Mesenchymal stem cell (in vitro differentiated cells and primary cell): ENCODE measurements around the gene C2orf80.

Experiments used
- DNase-seq: peaks from one replicate; pipeline ENCODE4 v3.0.0-alpha.2; 2013
- H2AFZ ChIP-seq: one replicate; pipeline ENCODE4 v1.6.1; 2013; ENCODE audit warnings: low read depth, mild to moderate bottlenecking, control low read depth, inconsistent platforms, low read length, moderate library complexity
- H2AK5ac ChIP-seq: 2 replicates; pipeline ENCODE4 v1.6.1; 2013; ENCODE audit warnings: low read length, moderate library complexity, mild to moderate bottlenecking, inconsistent platforms; ENCODE audit not compliant: severe bottlenecking
- H2BK120ac ChIP-seq: one replicate; pipeline ENCODE4 v1.6.1; 2013; ENCODE audit warnings: low read depth, mild to moderate bottlenecking, inconsistent platforms, low read length, moderate library complexity
- H2BK12ac ChIP-seq, 2 experiments: one replicate each; pipeline ENCODE4 v1.6.1; 2013; ENCODE audit warnings: inconsistent platforms in 2 of 2, low read length in 2 of 2, mild to moderate bottlenecking in 2 of 2, moderate library complexity in 2 of 2, control low read depth in 1 of 2
- H2BK15ac ChIP-seq: one replicate; pipeline ENCODE4 v1.6.1; 2013; ENCODE audit warnings: mild to moderate bottlenecking, low read depth, inconsistent platforms; ENCODE audit not compliant: poor library complexity, severe bottlenecking
- H2BK5ac ChIP-seq: 2 replicates; pipeline ENCODE4 v1.6.1; 2013; ENCODE audit warnings: low read depth, mild to moderate bottlenecking, low read length, control low read depth, inconsistent platforms; ENCODE audit not compliant: poor library complexity, severe bottlenecking
- H3K14ac ChIP-seq, 2 experiments: one replicate each; pipeline ENCODE4 v1.6.1; 2013; ENCODE audit warnings: inconsistent platforms in 2 of 2, low read length in 2 of 2, control low read depth in 1 of 2, mild to moderate bottlenecking in 1 of 2, moderate library complexity in 1 of 2
- H3K18ac ChIP-seq, 2 experiments: one replicate each; pipeline ENCODE4 v1.6.1; 2013; ENCODE audit warnings: inconsistent platforms in 2 of 2, low read length in 2 of 2, control low read depth in 1 of 2, low read depth in 1 of 2, mild to moderate bottlenecking in 1 of 2
- H3K23ac ChIP-seq, 2 experiments: one replicate each; pipeline ENCODE4 v1.6.1; 2013; ENCODE audit warnings: inconsistent platforms in 2 of 2, low read length in 2 of 2, mild to moderate bottlenecking in 2 of 2, moderate library complexity in 2 of 2, control low read depth in 1 of 2
- H3K27ac ChIP-seq: 2 replicates; pipeline ENCODE4 v1.5.1; 2013; ENCODE audit warnings: mild to moderate bottlenecking, moderate library complexity, low read length, control low read depth, inconsistent platforms; ENCODE audit not compliant: poor library complexity, severe bottlenecking
- H3K27me3 ChIP-seq, 2 experiments: 2 replicates each; pipeline versions ENCODE4 v1.6.1 to v1.7.0; 2013; ENCODE audit warnings: low read length in 2 of 2, mild to moderate bottlenecking in 2 of 2, moderate library complexity in 2 of 2, control low read depth in 1 of 2, inconsistent platforms in 1 of 2; ENCODE audit not compliant: control insufficient read depth in 1 of 2, insufficient read depth in 1 of 2
- H3K36me3 ChIP-seq, 2 experiments: 2 replicates each; pipeline versions ENCODE4 v1.6.1 to v1.7.0; 2013; ENCODE audit warnings: low read length in 2 of 2, control low read depth in 1 of 2, inconsistent platforms in 1 of 2, low read depth in 1 of 2, mild to moderate bottlenecking in 1 of 2; ENCODE audit not compliant: insufficient read depth in 2 of 2, control insufficient read depth in 1 of 2
- H3K4ac ChIP-seq, 2 experiments: one replicate each; pipeline ENCODE4 v1.6.1; 2013; ENCODE audit warnings: inconsistent platforms in 2 of 2, low read length in 2 of 2, mild to moderate bottlenecking in 2 of 2, moderate library complexity in 2 of 2, control low read depth in 1 of 2, low read depth in 1 of 2
- H3K4me1 ChIP-seq: 2 replicates; pipeline ENCODE4 v1.6.1; 2013; ENCODE audit warnings: low read depth, low read length, control low read depth; ENCODE audit not compliant: control insufficient read depth, insufficient read depth
- H3K4me2 ChIP-seq: 2 replicates; pipeline ENCODE4 v1.6.1; 2013; ENCODE audit warnings: low read length, mild to moderate bottlenecking, inconsistent platforms; ENCODE audit not compliant: poor library complexity, severe bottlenecking
- H3K4me3 ChIP-seq, 2 experiments: 2 replicates each; pipeline versions ENCODE4 v1.5.1 to v1.7.0; 2013; ENCODE audit warnings: low read length in 2 of 2, mild to moderate bottlenecking in 2 of 2, control low read depth in 1 of 2, low read depth in 1 of 2; ENCODE audit not compliant: insufficient read depth in 1 of 2
- H3K79me1 ChIP-seq: replicated peaks from 2 replicates; pipeline ENCODE4 v1.6.1; 2013; ENCODE audit warnings: mild to moderate bottlenecking, control low read depth, low read length, inconsistent platforms; ENCODE audit not compliant: poor library complexity, severe bottlenecking
- H3K9ac ChIP-seq: 2 replicates; pipeline ENCODE4 v1.7.0; 2013; ENCODE audit warnings: mild to moderate bottlenecking, low read length, moderate library complexity
- H3K9me3 ChIP-seq: 2 replicates; pipeline ENCODE4 v1.7.0; 2013; ENCODE audit warnings: mild to moderate bottlenecking, low read length; ENCODE audit not compliant: control insufficient read depth
- H4K8ac ChIP-seq: one replicate; pipeline ENCODE4 v1.6.1; 2013; ENCODE audit warnings: inconsistent platforms, mild to moderate bottlenecking, low read length, moderate library complexity
- H4K91ac ChIP-seq: one replicate; pipeline ENCODE4 v1.6.1; 2013; ENCODE audit warnings: mild to moderate bottlenecking, low read length, inconsistent platforms
- WGBS: methylation state at CpG from one replicate; pipeline ENCODE4 v1.1.7; 2013; ENCODE audit warnings: mixed read lengths; 5-methylcytosine and 5-hydroxymethylcytosine counted together

C2orf80 gene

DNA sequence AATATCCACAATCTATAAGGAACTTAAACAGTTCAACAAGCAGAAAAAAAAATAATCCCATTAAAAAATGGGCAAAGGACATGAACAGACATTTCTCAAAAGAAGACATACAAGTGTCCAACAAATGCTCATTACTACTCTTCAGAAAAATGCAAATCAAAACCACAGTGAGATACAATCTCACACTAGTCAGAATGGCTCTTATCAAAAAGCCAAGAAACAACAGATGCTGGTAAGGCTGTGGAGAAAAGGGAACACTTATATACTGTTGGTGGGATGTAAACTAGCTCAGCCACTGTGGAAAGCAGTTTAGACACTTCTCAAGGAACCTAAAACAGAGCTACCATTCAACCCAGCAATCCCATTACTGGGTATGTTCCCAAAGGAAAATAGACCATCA, 36.7 kb downstream of the C2orf80 start:
- no peaks in the 10 kb centered on the region for H3K36me3 ChIP-seq
- H2BK12ac ChIP-seq, result no peak overlapping the region
- H2AK5ac ChIP-seq, result no peak overlapping the region
- no peak overlapping the region for H4K8ac ChIP-seq
- no peak overlapping the region for H3K9ac ChIP-seq
- H3K18ac ChIP-seq, result no peak overlapping the region
- H3K4ac ChIP-seq, result no peak overlapping the region
- H3K27ac ChIP-seq, result no peak overlapping the region
- H3K4me2 ChIP-seq, result no peak overlapping the region
- no peak overlapping the region for H4K91ac ChIP-seq
- H3K9me3 ChIP-seq, result no peaks in the 10 kb centered on the region
- no peak overlapping the region for H2BK120ac ChIP-seq
- no peak overlapping the region for H3K23ac ChIP-seq
- DNase-seq, result no peak
- no peak overlapping the region for H2AFZ ChIP-seq
- peaks cover 0 to 10% of the 10 kb centered on the region in 2 experiments for H3K27me3 ChIP-seq
- no peak overlapping the region for H2BK5ac ChIP-seq
- no peak overlapping the region for H2BK15ac ChIP-seq
- H3K4me3 ChIP-seq, result no peak overlapping the region
- no peak overlapping the region for H3K14ac ChIP-seq
- no peaks in the 10 kb centered on the region for H3K79me1 ChIP-seq
- H3K4me1 ChIP-seq, result no peaks in the 10 kb centered on the region

GRCh38 chr2:208150956-208151355, 38.9 kb downstream of the C2orf80 start:
- H3K36me3 ChIP-seq, result no peaks in the 10 kb centered on the region
- whole genome bisulfite sequencing, result 88% methylated on average over 1 of the region's 1 CpG

DNA sequence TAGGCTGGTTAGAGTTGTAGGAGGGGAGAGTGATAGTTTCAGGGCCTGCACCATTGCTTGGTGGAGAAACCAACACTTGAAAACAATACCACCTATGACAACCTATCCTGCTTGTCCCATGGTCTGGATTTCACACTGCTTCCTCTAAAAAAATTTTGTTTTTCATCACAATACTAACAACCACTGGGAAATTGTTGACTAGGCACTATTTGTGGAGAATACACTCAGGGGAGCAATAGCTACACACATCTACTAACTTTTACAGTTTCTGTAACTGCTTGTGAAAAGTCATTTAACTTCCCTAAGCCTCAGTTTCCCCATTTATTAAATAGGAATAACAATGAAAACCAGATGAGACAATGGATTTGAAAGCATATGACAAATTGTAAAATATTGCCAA, 39.7 kb downstream of the C2orf80 start:
- H3K14ac ChIP-seq, result no peak overlapping the region
- no peak overlapping the region for H3K23ac ChIP-seq
- H2BK12ac ChIP-seq, result no peak overlapping the region
- no peak overlapping the region for H2BK5ac ChIP-seq
- no peak overlapping the region for H3K27ac ChIP-seq
- no peak overlapping the region for H2BK120ac ChIP-seq
- H3K36me3 ChIP-seq, result no peaks in the 10 kb centered on the region
- peaks cover 3 to 4% of the 10 kb centered on the region in 2 experiments for H3K27me3 ChIP-seq
- no peak overlapping the region for H4K91ac ChIP-seq
- H3K18ac ChIP-seq, result no peak overlapping the region
- no peak overlapping the region for H2AK5ac ChIP-seq
- H3K4me3 ChIP-seq, result no peak overlapping the region
- no peak for DNase-seq
- no peak overlapping the region for H2BK15ac ChIP-seq
- no peak overlapping the region for H3K4ac ChIP-seq
- no peak overlapping the region for H3K4me2 ChIP-seq
- no peaks in the 10 kb centered on the region for H3K4me1 ChIP-seq
- no peak overlapping the region for H2AFZ ChIP-seq
- H4K8ac ChIP-seq, result no peak overlapping the region
- no peaks in the 10 kb centered on the region for H3K79me1 ChIP-seq
- H3K9ac ChIP-seq, result no peak overlapping the region
- H3K9me3 ChIP-seq, result no peaks in the 10 kb centered on the region

More at GRCh38 chr2:208150956-208151355, 38.9 kb downstream of the C2orf80 start:
- no peak for DNase-seq
- H3K9me3 ChIP-seq, result no peaks in the 10 kb centered on the region
- H3K27ac ChIP-seq, result no peak overlapping the region
- no peak overlapping the region for H2BK12ac ChIP-seq
- no peak overlapping the region for H3K14ac ChIP-seq
- no peak overlapping the region for H3K4me2 ChIP-seq
- H3K79me1 ChIP-seq, result no peaks in the 10 kb centered on the region
- no peak overlapping the region for H3K18ac ChIP-seq
- no peak overlapping the region for H3K4me3 ChIP-seq
- no peak overlapping the region for H2AK5ac ChIP-seq
- H3K27me3 ChIP-seq, result peaks cover 3 to 4% of the 10 kb centered on the region in 2 experiments
- H2BK5ac ChIP-seq, result no peak overlapping the region
- no peaks in the 10 kb centered on the region for H3K4me1 ChIP-seq
- no peak overlapping the region for H3K4ac ChIP-seq
- no peak overlapping the region for H2BK15ac ChIP-seq
- H2BK120ac ChIP-seq, result no peak overlapping the region
- no peak overlapping the region for H4K8ac ChIP-seq
- H3K23ac ChIP-seq, result no peak overlapping the region
- H4K91ac ChIP-seq, result no peak overlapping the region
- H3K9ac ChIP-seq, result no peak overlapping the region
- no peak overlapping the region for H2AFZ ChIP-seq

DNA sequence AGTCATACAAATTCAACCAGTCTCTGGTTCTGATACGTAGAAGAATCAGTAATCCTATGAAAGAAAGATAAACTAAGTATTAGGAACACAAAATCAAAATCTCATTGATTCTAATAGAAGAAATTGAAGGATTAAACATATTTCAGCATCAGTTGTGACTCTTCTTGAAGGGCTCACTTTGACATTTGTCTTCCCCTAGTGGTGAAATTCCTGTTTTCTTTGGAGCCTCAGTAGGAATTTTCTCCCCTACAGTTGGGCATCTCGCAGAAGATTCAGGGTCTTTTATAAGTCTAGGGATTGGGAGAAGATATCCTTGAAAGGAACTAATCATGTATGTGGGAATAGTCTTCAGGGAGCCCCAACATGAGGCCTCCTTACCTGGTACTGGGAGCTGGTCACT, 41.0 kb downstream of the C2orf80 start:
- DNase-seq, result no peak
- Histone ChIP-seq H4K91ac (no peak overlapping the region), H2AK5ac (no peak overlapping the region), H2BK120ac (no peak overlapping the region), H3K9ac (no peak overlapping the region), H3K23ac (no peak overlapping the region), H3K4me1 (no peaks in the 10 kb centered on the region), H3K27ac (no peak overlapping the region), H3K36me3 (no peaks in the 10 kb centered on the region), H3K4me2 (no peak overlapping the region), H2BK12ac (no peak overlapping the region), H3K79me1 (no peaks in the 10 kb centered on the region), H3K4me3 (no peak overlapping the region), H2BK5ac (no peak overlapping the region), H4K8ac (no peak overlapping the region), H3K14ac (no peak overlapping the region), H3K27me3 (peaks cover 3 to 4% of the 10 kb centered on the region in 2 experiments), H3K18ac (no peak overlapping the region), H3K4ac (no peak overlapping the region), H2BK15ac (no peak overlapping the region), H3K9me3 (no peaks in the 10 kb centered on the region), H2AFZ (no peak overlapping the region)
- 64% methylated on average over 1 of the region's 2 CpGs for WGBS
